Lung (tissue), 12 donors: ENCODE results near the gene CDC37L1. TPM values are rescaled to one million over a fixed set of nuclear protein-coding genes. Genes with fewer than 3 reads are reported as not detected.
A peak's percentile ranks its signal among the peaks of the same experiment; 100 is the strongest.

Source experiments
- ATAC-seq: fragments of 200-7000 bp; cut with Tn5 transposase; one replicate; pipeline ENCODE4 v1.9.1; 2020; ENCODE audit warnings: moderate number of reproducible peaks; ENCODE audit not compliant: insufficient read depth, low FRiP score
- DNase-seq, 3 donors: peaks; one replicate each; pipeline ENCODE4 v3.0.0-alpha.2; 2013 to 2017
- H3K27ac ChIP-seq, 2 donors: one replicate each; pipeline ENCODE4 v1.5.1; 2013; ENCODE audit warnings: mild to moderate bottlenecking in 2 of 2, moderate library complexity in 2 of 2, control low read depth in 1 of 2, inconsistent platforms in 1 of 2, low read depth in 1 of 2, low read length in 1 of 2
- H3K27me3 ChIP-seq, 3 donors: one replicate each; pipeline ENCODE4 v1.5.1; 2013; ENCODE audit warnings: low read length in 2 of 3; ENCODE audit not compliant: control insufficient read depth in 3 of 3, insufficient read depth in 3 of 3
- H3K36me3 ChIP-seq, 4 donors: one replicate each; pipeline ENCODE4 v1.5.1; 2013; ENCODE audit warnings: low read length in 4 of 4, mild to moderate bottlenecking in 1 of 4, moderate library complexity in 1 of 4; ENCODE audit not compliant: control insufficient read depth in 4 of 4, insufficient read depth in 4 of 4
- H3K4me1 ChIP-seq, 5 donors: one replicate each; pipeline ENCODE4 v1.5.1; 2013; ENCODE audit warnings: low read length in 5 of 5, mild to moderate bottlenecking in 2 of 5, moderate library complexity in 1 of 5; ENCODE audit not compliant: control insufficient read depth in 5 of 5, insufficient read depth in 5 of 5
- H3K4me3 ChIP-seq: one replicate; pipeline ENCODE4 v1.5.1; 2013; ENCODE audit warnings: mild to moderate bottlenecking, control low read depth, moderate library complexity
- H3K9ac ChIP-seq, 2 donors: one replicate each; pipeline ENCODE4 v1.5.1; 2013; ENCODE audit warnings: low read length in 2 of 2, control low read depth in 1 of 2; ENCODE audit not compliant: insufficient read depth in 1 of 2
- H3K9me3 ChIP-seq, 4 donors: one replicate each; pipeline ENCODE4 v1.5.1; 2013; ENCODE audit warnings: low read length in 3 of 4, mild to moderate bottlenecking in 1 of 4, moderate library complexity in 1 of 4; ENCODE audit not compliant: control insufficient read depth in 4 of 4, insufficient read depth in 3 of 4
- WGBS, 2 donors: extraction: QIAGEN DNeasy Blood & Tissue Kit; methylation state at CpG; one replicate each; pipeline ENCODE4 v1.1.7; 2013; 5-methylcytosine and 5-hydroxymethylcytosine counted together
- polyA plus RNA-seq, 2 donors: library from polyadenylated mRNA; stranded (reverse); fragments of 200-250 nt; gene quantifications; one replicate each; pipeline ENCODE4 v1.2.1, GENCODE V29; 2013
- total RNA-seq, 2 donors: library from RNA; depleted of rRNA in 1 of 2; stranded (reverse); fragments of >200 nt in 1 of 2; gene quantifications; one replicate each; pipeline ENCODE4 v1.2.1, GENCODE V29; 2014 to 2021
- TF ChIP-seq, protein P1 (sequence below): IDR thresholded peaks from 2 replicates; pipeline ENCODE4 v1.5.1; 2012; ENCODE audit warnings: mild to moderate bottlenecking; ENCODE audit errors: control extremely low read depth, extremely low read depth
- donor health status: control.
- donor health status: control.
- donor health status: Bipolar disorder and iron deficiency.
- donor health status: healthy.
- donor health status: DM: yes; HTN: yes; CAD: no.

Gene CDC37L1
- total and polyA plus RNA-seq, 4 donors = 9.3 to 30.7 (median 14.1) TPM

DNA sequence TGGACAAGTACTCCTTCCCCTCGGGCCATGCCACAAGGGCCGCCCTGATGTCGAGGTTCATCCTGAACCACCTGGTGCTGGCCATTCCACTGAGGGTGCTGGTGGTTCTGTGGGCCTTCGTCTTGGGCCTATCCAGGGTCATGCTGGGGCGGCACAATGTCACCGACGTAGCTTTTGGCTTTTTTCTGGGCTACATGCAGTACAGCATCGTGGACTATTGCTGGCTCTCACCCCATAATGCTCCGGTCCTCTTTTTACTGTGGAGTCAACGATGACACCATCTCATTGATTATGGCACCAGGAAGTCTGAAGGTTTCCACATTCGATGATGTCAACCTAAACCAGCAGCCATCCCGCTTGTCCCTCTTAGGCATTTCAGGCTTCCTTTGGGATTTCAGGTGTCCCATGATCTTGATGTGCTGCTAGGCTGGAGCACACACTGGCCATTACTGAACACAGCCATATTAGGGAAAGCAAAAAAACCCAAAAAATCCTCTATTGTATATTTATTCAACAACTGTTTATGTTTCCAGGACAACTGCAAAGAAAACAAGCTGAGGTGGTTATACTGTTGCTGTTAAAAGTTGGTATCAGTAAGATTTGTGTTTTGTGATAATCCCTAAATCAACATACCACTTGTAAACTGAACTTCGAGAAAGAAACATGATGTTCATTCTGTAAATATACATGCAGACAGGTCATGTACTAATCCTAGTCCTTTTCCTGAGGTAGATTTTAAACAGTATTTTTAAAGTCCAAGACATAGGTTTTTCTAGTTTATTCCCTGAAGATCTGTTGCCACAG, 16.2 kb upstream of the CDC37L1 start:
- H3K9me3 ChIP-seq = no peaks in the 10 kb centered on the region
- H3K27ac ChIP-seq = peak overlapping the region in 1 of 2 donors; percentile 91
- H3K27me3 ChIP-seq = no peaks in the 10 kb centered on the region
- H3K4me1 ChIP-seq = peaks cover 7 to 33% (median 8%) of the 10 kb centered on the region in 5 donors
- ATAC-seq (no peak), DNase-seq (peak in 2 of 3 donors; percentile 32 to 52)
- WGBS, 2 donors = 58 to 64% methylated on average over 13 of the region's 13 CpGs
- no peaks in the 10 kb centered on the region for H3K36me3 ChIP-seq
- TF ChIP-seq, protein P1, sequence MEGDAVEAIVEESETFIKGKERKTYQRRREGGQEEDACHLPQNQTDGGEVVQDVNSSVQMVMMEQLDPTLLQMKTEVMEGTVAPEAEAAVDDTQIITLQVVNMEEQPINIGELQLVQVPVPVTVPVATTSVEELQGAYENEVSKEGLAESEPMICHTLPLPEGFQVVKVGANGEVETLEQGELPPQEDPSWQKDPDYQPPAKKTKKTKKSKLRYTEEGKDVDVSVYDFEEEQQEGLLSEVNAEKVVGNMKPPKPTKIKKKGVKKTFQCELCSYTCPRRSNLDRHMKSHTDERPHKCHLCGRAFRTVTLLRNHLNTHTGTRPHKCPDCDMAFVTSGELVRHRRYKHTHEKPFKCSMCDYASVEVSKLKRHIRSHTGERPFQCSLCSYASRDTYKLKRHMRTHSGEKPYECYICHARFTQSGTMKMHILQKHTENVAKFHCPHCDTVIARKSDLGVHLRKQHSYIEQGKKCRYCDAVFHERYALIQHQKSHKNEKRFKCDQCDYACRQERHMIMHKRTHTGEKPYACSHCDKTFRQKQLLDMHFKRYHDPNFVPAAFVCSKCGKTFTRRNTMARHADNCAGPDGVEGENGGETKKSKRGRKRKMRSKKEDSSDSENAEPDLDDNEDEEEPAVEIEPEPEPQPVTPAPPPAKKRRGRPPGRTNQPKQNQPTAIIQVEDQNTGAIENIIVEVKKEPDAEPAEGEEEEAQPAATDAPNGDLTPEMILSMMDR = no peak
- no peak overlapping the region for H3K9ac ChIP-seq
- H3K4me3 ChIP-seq = peak overlapping the region; percentile 72

DNA sequence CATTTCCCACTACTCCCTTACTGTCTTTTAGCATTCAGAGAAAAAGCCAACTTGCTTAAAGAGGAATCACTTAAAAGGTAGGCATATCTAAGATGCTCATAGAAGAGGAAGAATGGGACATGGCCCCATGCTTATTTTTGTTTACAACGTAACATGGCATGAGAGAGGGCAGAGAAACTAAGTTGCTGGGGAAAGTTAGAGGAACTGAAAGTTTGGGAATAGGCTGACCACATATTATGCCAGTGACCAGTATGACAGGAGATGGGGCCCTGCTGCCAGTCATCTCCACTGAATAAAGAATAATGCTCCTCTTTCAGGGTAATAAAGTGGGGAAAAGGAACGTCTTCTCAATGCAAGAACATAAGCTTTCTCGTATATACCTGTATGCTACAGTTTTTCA, 15.4 kb upstream of the CDC37L1 start:
- ATAC-seq (no peak), DNase-seq (no peak)
- Histone ChIP-seq H3K9ac (no peak overlapping the region), H3K27ac (no peak overlapping the region), H3K36me3 (no peaks in the 10 kb centered on the region), H3K4me1 (peaks cover 7 to 33% (median 8%) of the 10 kb centered on the region in 5 donors), H3K4me3 (no peak overlapping the region), H3K9me3 (no peaks in the 10 kb centered on the region), H3K27me3 (no peaks in the 10 kb centered on the region)
- WGBS, 2 donors = 82 to 87% methylated on average over 3 of the region's 3 CpGs
- TF ChIP-seq, protein P1 = no peak

DNA sequence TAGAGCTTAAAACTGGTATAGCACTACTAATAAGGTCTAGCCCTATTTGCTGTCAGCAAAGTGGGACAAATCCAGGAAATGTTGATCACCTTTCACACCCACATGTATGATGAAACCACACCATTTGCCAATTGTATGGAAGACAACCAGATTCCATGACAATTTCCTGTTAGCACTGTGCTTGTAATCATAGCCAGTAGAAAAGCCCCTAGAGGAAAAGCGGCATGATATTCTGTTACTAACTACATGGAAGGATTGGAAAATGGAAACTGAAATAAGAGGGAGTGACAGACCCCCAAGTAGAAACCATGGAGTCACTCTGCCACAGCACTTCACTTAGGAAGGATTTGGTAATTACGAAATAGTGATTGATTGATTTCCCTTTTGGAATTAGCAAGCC, 14.0 kb upstream of the CDC37L1 start:
- TF ChIP-seq, protein P1 = no peak
- DNase-seq (peak in 2 of 3 donors; percentile 51 to 59), ATAC-seq (no peak)
- Histone ChIP-seq H3K36me3 (no peaks in the 10 kb centered on the region), H3K27me3 (no peaks in the 10 kb centered on the region), H3K9me3 (no peaks in the 10 kb centered on the region), H3K4me1 (peaks cover 7 to 33% (median 8%) of the 10 kb centered on the region in 5 donors), H3K9ac (no peak overlapping the region), H3K27ac (no peak overlapping the region), H3K4me3 (no peak overlapping the region)
- WGBS, 2 donors = 51 to 71% methylated on average over 2 of the region's 2 CpGs
